Transverse colon (tissue), 4 donors: ENCODE measurements around the gene NUP93. TPM values are rescaled to one million over a fixed set of nuclear protein-coding genes. Genes with fewer than 3 reads are reported as not detected.

Source experiments
- DNase-seq: peaks from one replicate; pipeline ENCODE4 v3.0.0-alpha.2; 2019
- H3K27ac ChIP-seq, 4 donors: fragments of 200-600 bp; sonication (generic); 2 replicates each; pipeline ENCODE4 v1.5.1; 2016 to 2018; ENCODE audit warnings: inconsistent platforms in 4 of 4
- H3K27me3 ChIP-seq: fragments of 200-600 bp; sonication (generic); 2 replicates; pipeline ENCODE4 v1.5.1; 2017; ENCODE audit warnings: inconsistent platforms
- H3K36me3 ChIP-seq, 4 donors: fragments of 200-600 bp; sonication (generic); 2 replicates each; pipeline ENCODE4 v1.5.1; 2017 to 2019; ENCODE audit warnings: inconsistent platforms in 4 of 4
- H3K4me1 ChIP-seq, 4 donors: fragments of 200-600 bp; sonication (generic); 2 replicates each; pipeline ENCODE4 v1.5.1; 2017 to 2020; ENCODE audit warnings: inconsistent platforms in 4 of 4
- H3K4me3 ChIP-seq, 4 donors: fragments of 200-600 bp; sonication (generic); 1 replicate in 1 of 4; 2 replicates in 3 of 4; pipeline versions ENCODE4 v1.5.1 to v1.6.1; 2017 to 2019; ENCODE audit warnings: inconsistent platforms in 4 of 4
- H3K9me3 ChIP-seq, 2 donors: fragments of 200-600 bp; sonication (generic); 2 replicates each; pipeline ENCODE4 v1.5.1; 2017 to 2019; ENCODE audit warnings: inconsistent platforms in 2 of 2
- EP300 ChIP-seq: sonication (generic); formaldehyde crosslinking; IDR thresholded peaks from one replicate; pipeline ENCODE4 v1.6.1; 2017; ENCODE audit warnings: antibody characterized with exemption, low read depth
- POLR2A ChIP-seq: fragments of 450-650 bp; IDR thresholded peaks from one replicate; pipeline ENCODE4 v1.6.1; 2016; ENCODE audit warnings: antibody characterized with exemption, mild to moderate bottlenecking, moderate library complexity
- POLR2AphosphoS5 ChIP-seq, 3 donors: sonication (generic); formaldehyde crosslinking; IDR thresholded peaks; one replicate each; pipeline ENCODE4 v1.6.1; 2016; ENCODE audit warnings: antibody characterized with exemption in 3 of 3
- WGBS, 2 donors: methylation state at CpG; one replicate each; pipeline ENCODE4 v1.1.5; 2018; ENCODE audit warnings: low coverage in 1 of 2; 5-methylcytosine and 5-hydroxymethylcytosine counted together
- in situ Hi-C, 4 donors: fragments of 200-750 bp; cut with MboI; loops; one replicate each; pipeline versions ENCODE4 v1.15.0 to v1.15.1; 2017; ENCODE audit warnings: low sequenced_read_pairs in 3 of 4, low pct_ligation_motif_present in 1 of 4, low pct_unique_long_range_greater_than_20kb in 1 of 4
- intact Hi-C: fragments of 100-400 bp; cut with DNase I; formaldehyde crosslinking; loops from one replicate; pipeline ENCODE4 v1.15.1; 2023; ENCODE audit warnings: low total_unique reads
- total RNA-seq, 4 donors: library from RNA; depleted of rRNA; stranded (reverse); fragments of >200 nt; gene quantifications; one replicate each; pipeline ENCODE4 v1.1.0, GENCODE V29; 2016
- TF ChIP-seq, protein P1 (sequence below), 5 experiments: fragments of 200-600 bp in 3 of 5; fragments of 450-650 bp in 2 of 5; sonication (generic) in 3 of 5; IDR thresholded peaks; 1 replicate in 2 of 5; 2 replicates in 3 of 5; pipeline ENCODE4 v1.5.1; 2016 to 2017; ENCODE audit warnings: antibody characterized with exemption in 5 of 5, inconsistent platforms in 3 of 5, mild to moderate bottlenecking in 2 of 5, moderate library complexity in 1 of 5

NUP93 gene
- total RNA-seq, 4 donors from 2014 or later = 8.6 to 42.4 (median 20.6) TPM

DNA sequence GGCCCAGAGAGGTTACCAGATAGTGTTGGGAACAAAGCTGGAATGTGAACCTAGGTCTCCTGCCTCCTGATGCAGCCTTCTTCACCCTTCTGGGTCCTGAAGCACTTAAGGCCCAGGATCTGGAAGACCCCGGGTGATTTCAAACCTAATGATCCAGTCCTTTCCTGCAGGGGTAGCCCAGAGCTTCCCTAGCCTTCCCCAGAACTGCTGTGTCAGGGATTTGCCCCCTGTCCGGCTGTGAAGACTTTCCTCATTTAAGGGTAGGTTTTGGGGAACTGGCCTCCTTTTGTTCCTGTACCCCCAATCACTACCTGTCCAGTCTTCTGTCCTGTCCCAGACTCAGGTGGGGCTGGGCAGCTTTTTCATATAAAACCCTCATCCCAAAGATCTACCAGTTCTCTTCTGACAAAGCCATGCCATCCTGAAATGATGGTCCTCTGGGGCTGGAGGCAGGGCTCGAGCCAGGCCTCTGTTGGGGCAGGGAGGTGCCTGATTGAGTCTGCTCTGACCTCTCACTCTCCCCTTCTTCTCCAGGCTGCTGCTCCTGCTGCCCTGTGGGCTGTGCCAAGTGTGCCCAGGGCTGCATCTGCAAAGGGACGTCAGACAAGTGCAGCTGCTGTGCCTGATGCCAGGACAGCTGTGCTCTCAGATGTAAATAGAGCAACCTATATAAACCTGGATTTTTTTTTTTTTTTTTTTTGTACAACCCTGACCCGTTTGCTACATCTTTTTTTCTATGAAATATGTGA, 46.3 kb upstream of the NUP93 start:
- H3K27ac ChIP-seq = peak overlapping the region in 3 of 4 donors; percentile 79 to 87 (median 83)

DNA sequence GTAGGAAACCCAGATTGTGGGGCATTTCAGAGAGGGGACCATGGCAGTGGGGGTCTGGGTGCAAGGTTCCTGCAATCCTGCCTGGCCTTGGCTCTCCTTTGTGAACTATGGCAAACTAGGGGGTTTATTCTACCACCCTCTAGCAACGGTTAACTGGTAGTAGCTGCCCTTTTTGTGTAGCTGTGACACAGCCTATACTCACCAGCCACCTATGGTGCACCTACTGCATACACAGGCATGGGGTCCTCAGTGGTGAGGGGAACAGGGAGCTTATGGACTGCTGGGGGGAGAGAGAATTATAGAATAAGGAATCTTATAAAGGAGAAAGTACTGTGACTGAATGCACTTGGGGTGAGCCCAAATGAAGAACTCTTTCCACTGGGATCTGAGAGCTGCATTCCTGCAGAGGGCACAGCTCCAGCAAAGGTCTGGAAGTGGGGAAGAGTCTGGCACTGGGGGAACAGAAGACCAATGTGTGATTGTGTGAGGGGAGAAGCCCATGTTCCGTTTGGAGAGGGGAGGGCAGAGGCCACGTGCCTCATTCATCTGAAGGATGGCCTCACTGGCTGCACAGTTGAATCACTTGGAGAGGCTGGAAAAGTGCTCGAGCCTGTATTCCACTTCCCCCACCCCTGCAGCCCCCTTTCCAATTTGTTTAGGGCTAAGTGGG, 45.5 kb upstream of the NUP93 start:
- in situ Hi-C loops (no loop called here), intact Hi-C loops (loop anchor here (5.0 kb wide), 2 partner anchors 57 to 77 kb away; partner anchors contain the start of genes MT1E and MT2A)
- no peaks in the 10 kb centered on the region for H3K27me3 ChIP-seq
- no peaks in the 10 kb centered on the region for H3K9me3 ChIP-seq
- peak overlapping the region in 1 of 4 donors; percentile 79 for H3K4me3 ChIP-seq
- peaks cover 3 to 20% (median 11%) of the 10 kb centered on the region in 4 donors for H3K4me1 ChIP-seq
- no peaks in the 10 kb centered on the region for H3K36me3 ChIP-seq
- H3K27ac ChIP-seq = peak overlapping the region in 2 of 4 donors; percentile 7 to 87
- DNase-seq = no peak
- TF ChIP-seq EP300 (no peak), POLR2A (no peak), POLR2AphosphoS5 (IDR thresholded peaks at IDR 0.05) (no peak)
- TF ChIP-seq, protein P1, sequence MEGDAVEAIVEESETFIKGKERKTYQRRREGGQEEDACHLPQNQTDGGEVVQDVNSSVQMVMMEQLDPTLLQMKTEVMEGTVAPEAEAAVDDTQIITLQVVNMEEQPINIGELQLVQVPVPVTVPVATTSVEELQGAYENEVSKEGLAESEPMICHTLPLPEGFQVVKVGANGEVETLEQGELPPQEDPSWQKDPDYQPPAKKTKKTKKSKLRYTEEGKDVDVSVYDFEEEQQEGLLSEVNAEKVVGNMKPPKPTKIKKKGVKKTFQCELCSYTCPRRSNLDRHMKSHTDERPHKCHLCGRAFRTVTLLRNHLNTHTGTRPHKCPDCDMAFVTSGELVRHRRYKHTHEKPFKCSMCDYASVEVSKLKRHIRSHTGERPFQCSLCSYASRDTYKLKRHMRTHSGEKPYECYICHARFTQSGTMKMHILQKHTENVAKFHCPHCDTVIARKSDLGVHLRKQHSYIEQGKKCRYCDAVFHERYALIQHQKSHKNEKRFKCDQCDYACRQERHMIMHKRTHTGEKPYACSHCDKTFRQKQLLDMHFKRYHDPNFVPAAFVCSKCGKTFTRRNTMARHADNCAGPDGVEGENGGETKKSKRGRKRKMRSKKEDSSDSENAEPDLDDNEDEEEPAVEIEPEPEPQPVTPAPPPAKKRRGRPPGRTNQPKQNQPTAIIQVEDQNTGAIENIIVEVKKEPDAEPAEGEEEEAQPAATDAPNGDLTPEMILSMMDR (IDR thresholded peaks at IDR 0.05) = no peak
- WGBS, 2 donors = 79 to 95% methylated on average over 4 of the region's 4 CpGs

More for the DNA sequence above, 46.3 kb upstream of the NUP93 start:
- peaks cover 3 to 20% (median 11%) of the 10 kb centered on the region in 4 donors for H3K4me1 ChIP-seq
- H3K27me3 ChIP-seq = no peaks in the 10 kb centered on the region
- WGBS, 2 donors = 65% methylated on average over 5 of the region's 5 CpGs; no CpG with 5 or more reads in 1 of the 2 donors
- in situ Hi-C loops = no loop called here
- H3K4me3 ChIP-seq = peak overlapping the region; percentile 43 to 79 (median 55)
- intact Hi-C loops = loop anchor here (5.0 kb wide), 2 partner anchors 56 to 76 kb away; partner anchors contain the start of genes MT1E and MT2A
- H3K36me3 ChIP-seq = no peaks in the 10 kb centered on the region
- no peak for TF ChIP-seq POLR2AphosphoS5 (IDR thresholded peaks at IDR 0.05)
- TF ChIP-seq POLR2A = no peak
- TF ChIP-seq, protein P1 (IDR thresholded peaks at IDR 0.05) = no peak
- no peak for TF ChIP-seq EP300
- no peaks in the 10 kb centered on the region for H3K9me3 ChIP-seq
- no peak for DNase-seq

- in situ Hi-C loops (no loop called here), intact Hi-C loops (loop anchor here (5.0 kb wide), 2 partner anchors 58 to 78 kb away; partner anchors contain the start of genes MT1E and MT2A)
- Histone ChIP-seq H3K27ac (peak overlapping the region in 2 of 4 donors; percentile 7 to 87), H3K27me3 (no peaks in the 10 kb centered on the region), H3K4me3 (no peak overlapping the region), H3K36me3 (no peaks in the 10 kb centered on the region), H3K9me3 (no peaks in the 10 kb centered on the region), H3K4me1 (peaks cover 3 to 20% (median 11%) of the 10 kb centered on the region in 4 donors)
- no peak for DNase-seq
- TF ChIP-seq EP300 = no peak
- no peak for TF ChIP-seq POLR2A
- TF ChIP-seq, protein P1 (IDR thresholded peaks at IDR 0.05) = no peak
- TF ChIP-seq POLR2AphosphoS5 (IDR thresholded peaks at IDR 0.05) = no peak
- 67 to 87% methylated on average over 1 to 4 of the region's 4 CpGs for WGBS, 2 donors
Observed at GRCh38 chr16:56684926-56685590, 44.9 kb upstream of the NUP93 start.

DNA sequence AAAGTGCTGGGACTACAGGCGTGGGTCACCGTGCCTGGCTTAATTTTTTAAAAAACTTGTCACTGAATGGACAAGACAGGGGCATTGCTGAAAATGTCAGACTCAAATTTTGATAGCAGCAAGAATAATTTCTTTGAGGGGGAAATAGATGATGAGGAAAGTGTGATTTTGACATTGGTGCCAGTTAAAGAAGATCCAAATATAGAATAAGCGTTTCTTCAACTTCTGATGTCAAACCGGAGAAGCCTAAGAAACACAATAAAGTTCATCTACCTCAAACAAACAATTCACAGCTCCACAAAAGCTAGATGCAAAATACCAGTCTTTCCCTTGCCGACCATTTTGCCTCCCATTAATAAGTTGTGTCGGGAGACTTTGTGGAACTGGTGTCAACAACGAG, 43.2 kb upstream of the NUP93 start:
- in situ Hi-C loops (no loop called here), intact Hi-C loops (no loop called here)
- WGBS, 2 donors = 89 to 91% methylated on average over 4 to 7 of the region's 7 CpGs
- Histone ChIP-seq H3K4me3 (no peak overlapping the region), H3K27ac (no peak overlapping the region), H3K9me3 (no peaks in the 10 kb centered on the region), H3K36me3 (no peaks in the 10 kb centered on the region), H3K4me1 (peaks cover 3 to 15% (median 11%) of the 10 kb centered on the region in 4 donors), H3K27me3 (no peaks in the 10 kb centered on the region)
- no peak for DNase-seq
- TF ChIP-seq POLR2AphosphoS5 (IDR thresholded peaks at IDR 0.05) (no peak), POLR2A (no peak), EP300 (no peak)
- TF ChIP-seq, protein P1 (IDR thresholded peaks at IDR 0.05) = no peak
